GM23338 (cell line): Measurements from ENCODE around the gene PRKD1. TPM values are rescaled to one million over a fixed set of nuclear protein-coding genes. Genes with fewer than 3 reads are reported as not detected.

Experiments
- ATAC-seq: fragments of 200-7000 bp; cut with Tn5 transposase; 3 replicates; pipeline ENCODE4 v1.9.1; 2020
- DNase-seq: peaks from one replicate; pipeline ENCODE4 v3.0.0-alpha.2; 2015; ENCODE audit warnings: low spot score
- H2AFZ ChIP-seq: fragments of 200-600 bp; sonication (generic); 2 replicates; pipeline ENCODE4 v1.8.0; 2016; ENCODE audit warnings: antibody characterized with exemption, mild to moderate bottlenecking, moderate library complexity
- H3F3A ChIP-seq: fragments of 200-600 bp; sonication (generic); replicated peaks from 2 replicates; pipeline ENCODE4 v1.8.0; 2017; ENCODE audit warnings: antibody characterized with exemption, mixed run types, low read depth
- H3K27ac ChIP-seq: fragments of 200-600 bp; sonication (generic); 2 replicates; pipeline ENCODE4 v1.6.1; 2016; ENCODE audit warnings: low read depth
- H3K27me3 ChIP-seq: fragments of 200-600 bp; sonication (generic); 2 replicates; pipeline ENCODE4 v1.8.0; 2016; ENCODE audit warnings: mild to moderate bottlenecking, mixed run types, moderate library complexity; ENCODE audit not compliant: insufficient read depth
- H3K36me3 ChIP-seq: fragments of 200-600 bp; sonication (generic); 2 replicates; pipeline ENCODE4 v1.8.0; 2016; ENCODE audit warnings: mild to moderate bottlenecking; ENCODE audit not compliant: insufficient read depth
- H3K4me1 ChIP-seq: fragments of 200-600 bp; sonication (generic); 2 replicates; pipeline ENCODE4 v1.8.0; 2016; ENCODE audit warnings: mild to moderate bottlenecking, moderate library complexity; ENCODE audit not compliant: insufficient read depth
- H3K4me2 ChIP-seq: fragments of 200-600 bp; sonication (generic); 2 replicates; pipeline ENCODE4 v1.7.1; 2017; ENCODE audit warnings: mixed run types
- H3K4me3 ChIP-seq: fragments of 200-600 bp; sonication (generic); 2 replicates; pipeline ENCODE4 v1.6.1; 2016; ENCODE audit warnings: mixed run types
- H3K79me2 ChIP-seq: fragments of 200-600 bp; sonication (generic); replicated peaks from 2 replicates; pipeline ENCODE4 v1.8.0; 2017; ENCODE audit warnings: mild to moderate bottlenecking; ENCODE audit not compliant: insufficient read depth
- H3K9me2 ChIP-seq: fragments of 200-600 bp; sonication (generic); 2 replicates; pipeline ENCODE4 v1.8.0; 2017; ENCODE audit not compliant: insufficient read depth
- H4K20me1 ChIP-seq: fragments of 200-600 bp; sonication (generic); replicated peaks from 2 replicates; pipeline ENCODE4 v1.8.0; 2017; ENCODE audit warnings: mild to moderate bottlenecking; ENCODE audit not compliant: insufficient read depth
- H3K27ac Mint-ChIP-seq: 2 replicates; pipeline ENCODE4 v1.8.0; 2020; ENCODE audit warnings: inconsistent platforms, mild to moderate bottlenecking, moderate library complexity, mixed read lengths
- H3K27me3 Mint-ChIP-seq: 3 replicates; pipeline ENCODE4 v1.8.0; 2022; ENCODE audit warnings: low read depth, mild to moderate bottlenecking, moderate library complexity, mixed read lengths, inconsistent platforms; ENCODE audit not compliant: insufficient read depth, poor library complexity
- H3K36me3 Mint-ChIP-seq: 3 replicates; pipeline ENCODE4 v1.8.0; 2021; ENCODE audit warnings: low read depth, mild to moderate bottlenecking, inconsistent platforms, moderate library complexity, mixed read lengths
- H3K4me1 Mint-ChIP-seq: 3 replicates; pipeline ENCODE4 v1.8.0; 2020; ENCODE audit warnings: mild to moderate bottlenecking, inconsistent platforms, mixed read lengths
- H3K4me3 Mint-ChIP-seq: 3 replicates; pipeline ENCODE4 v1.8.0; 2021; ENCODE audit warnings: moderate library complexity, mild to moderate bottlenecking, inconsistent platforms, mixed read lengths
- H3K9me3 Mint-ChIP-seq: 3 replicates; pipeline ENCODE4 v1.8.0; 2020; ENCODE audit warnings: moderate library complexity, mild to moderate bottlenecking, inconsistent platforms, mixed read lengths
- CREB1 ChIP-seq: fragments of 250-450 bp; sonication (Bioruptor Pico); IDR thresholded peaks from 2 replicates; pipeline ENCODE4 v1.5.0; 2020; ENCODE audit warnings: low read depth, mild to moderate bottlenecking, moderate library complexity
- CTCF ChIP-seq, 2 experiments: fragments of 200-600 bp in 1 of 2; sonication (generic) in 1 of 2; conservative IDR thresholded peaks; 2 replicates each; pipeline versions ENCODE4 v1.5.1 to v1.6.1; 2016 to 2017; ENCODE audit warnings: antibody characterized with exemption in 2 of 2, low read depth in 2 of 2, mild to moderate bottlenecking in 2 of 2, moderate library complexity in 1 of 2
- ETS1 ChIP-seq: IDR thresholded peaks from 2 replicates; pipeline ENCODE4 v1.6.1; 2016; ENCODE audit warnings: antibody characterized with exemption
- EZH2 ChIP-seq: fragments of 200-600 bp; sonication (generic); IDR thresholded peaks from one replicate; pipeline ENCODE4 v1.8.0; 2017; ENCODE audit warnings: antibody characterized with exemption, mild to moderate bottlenecking, low read depth; ENCODE audit not compliant: unreplicated experiment
- EZH2phosphoT487 ChIP-seq: fragments of 200-600 bp; sonication (generic); IDR thresholded peaks from one replicate; pipeline ENCODE4 v1.8.1; 2018; ENCODE audit warnings: antibody characterized with exemption; ENCODE audit not compliant: unreplicated experiment
- JUNB ChIP-seq: IDR thresholded peaks from one replicate; pipeline ENCODE4 v1.6.1; 2016; ENCODE audit warnings: antibody characterized with exemption; ENCODE audit not compliant: unreplicated experiment
- NANOG ChIP-seq: IDR thresholded peaks from 2 replicates; pipeline ENCODE4 v1.6.1; 2016; ENCODE audit warnings: antibody characterized with exemption, borderline replicate concordance
- POLR2AphosphoS5 ChIP-seq: IDR thresholded peaks from 2 replicates; pipeline ENCODE4 v1.6.1; 2016; ENCODE audit warnings: antibody characterized with exemption, low read depth
- REST ChIP-seq: IDR thresholded peaks from one replicate; pipeline ENCODE4 v1.6.1; 2018; ENCODE audit warnings: antibody characterized with exemption; ENCODE audit not compliant: unreplicated experiment
- STAT1 ChIP-seq: IDR thresholded peaks from one replicate; pipeline ENCODE4 v1.6.1; 2016; ENCODE audit warnings: antibody characterized with exemption; ENCODE audit not compliant: unreplicated experiment
- ZNF114 ChIP-seq: fragments of 250-450 bp; sonication (Bioruptor Pico); IDR thresholded peaks from 2 replicates; pipeline ENCODE4 v1.5.0; 2020; ENCODE audit warnings: mild to moderate bottlenecking, moderate library complexity
- ZNF331 ChIP-seq: fragments of 250-450 bp; sonication (Bioruptor Pico); IDR thresholded peaks from 2 replicates; pipeline ENCODE4 v1.5.0; 2020; ENCODE audit warnings: low read depth, mild to moderate bottlenecking, moderate library complexity
- ZNF462 ChIP-seq: fragments of 250-450 bp; sonication (Bioruptor Pico); IDR thresholded peaks from 2 replicates; pipeline ENCODE4 v1.5.0; 2020; ENCODE audit warnings: mild to moderate bottlenecking, moderate library complexity
- polyA plus RNA-seq: library from polyadenylated mRNA; unstranded; fragments of >200 nt; fragmentation: Nextera tagmentation; extraction: Ambion mirVana; gene quantifications from 2 replicates; pipeline ENCODE4 v1.2.1, GENCODE V29; 2016
- total RNA-seq: library from RNA; depleted of rRNA; stranded (reverse); fragments of >200 nt; shearing (Covaris generic); gene quantifications from 2 replicates; pipeline ENCODE4 v1.2.3, GENCODE V29; 2014

The PRKD1 gene
- total and polyA plus RNA-seq, 2 experiments from 2014 or later, result 3.1 to 9.7 TPM

- H3K27ac Mint-ChIP-seq, result no peak overlapping the region
- Histone ChIP-seq H3K36me3 (no peaks in the 10 kb centered on the region), H3K27me3 (no peaks in the 10 kb centered on the region), H3F3A (no peaks in the 10 kb centered on the region), H3K4me1 (peaks cover 5% of the 10 kb centered on the region; the same call in 1 of the 2 replicates), H3K27ac (no peak overlapping the region), H3K9me2 (no peaks in the 10 kb centered on the region; the same call in 1 of the 2 replicates), H3K79me2 (no peaks in the 10 kb centered on the region), H3K4me3 (no peak overlapping the region), H2AFZ (no peak overlapping the region), H4K20me1 (no peaks in the 10 kb centered on the region), H3K4me2 (no peak overlapping the region)
- no peaks in the 10 kb centered on the region for H3K27me3 Mint-ChIP-seq
- H3K4me3 Mint-ChIP-seq, result no peak overlapping the region
- peaks cover 5% of the 10 kb centered on the region; the same call in 2 of the 3 replicates for H3K4me1 Mint-ChIP-seq
- ATAC-seq (no peak), DNase-seq (no peak)
- H3K36me3 Mint-ChIP-seq, result peaks cover 8% of the 10 kb centered on the region; the same call in 2 of the 3 replicates
- TF ChIP-seq JUNB (no peak), CTCF (conservative IDR thresholded peaks at IDR 0.05; ENCODE audit: low read depth in 2 of 2) (no peak), CREB1 (CRISPR knock-in tag) (no peak), EZH2phosphoT487 (no peak), REST (no peak), ETS1 (no peak), ZNF462 (CRISPR knock-in tag) (no peak), POLR2AphosphoS5 (no peak), STAT1 (no peak), ZNF331 (no peak), NANOG (no peak), ZNF114 (no peak), EZH2 (no peak)
- peaks cover 6% of the 10 kb centered on the region; the same call in 2 of the 3 replicates for H3K9me3 Mint-ChIP-seq
These were observed 309.2 kb downstream of the PRKD1 start for GRCh38 chr14:29618323-29619067.
